Activated B cell treated with CpG ODN at 0.5 μM for 24 hours (primary cell): Measurements from ENCODE around the gene ZBTB17. TPM values are rescaled to one million over a fixed set of nuclear protein-coding genes. Genes with fewer than 3 reads are reported as not detected.

ENCODE experiments used
- ATAC-seq: fragments of 200-7000 bp; cut with Tn5 transposase; one replicate; pipeline ENCODE4 v1.10.0; 2021; ENCODE audit warnings: low read depth, mild to moderate bottlenecking, moderate library complexity
- CTCF ChIA-PET: fragments of 350-600 bp; sonication (Branson Sonifier 250); formaldehyde crosslinking; loops from one replicate; lab custom pipeline; 2021; ENCODE audit warnings: antibody characterized with exemption; lab: Charles Lee
- POLR2A ChIA-PET: fragments of 350-600 bp; sonication (Branson Sonifier 250); formaldehyde crosslinking; loops from one replicate; lab custom pipeline; 2021; ENCODE audit warnings: antibody characterized with exemption; lab: Charles Lee
- DNase-seq: peaks from one replicate; pipeline ENCODE4 v3.0.0; 2022
- H3K27ac Mint-ChIP-seq: one replicate; pipeline ENCODE4 v1.8.0; 2020; ENCODE audit warnings: mixed read lengths
- H3K27me3 Mint-ChIP-seq: one replicate; pipeline ENCODE4 v1.8.0; 2021; ENCODE audit warnings: mixed read lengths
- H3K36me3 Mint-ChIP-seq: one replicate; pipeline ENCODE4 v1.8.0; 2021; ENCODE audit warnings: low read depth, mixed read lengths
- H3K4me1 Mint-ChIP-seq: one replicate; pipeline ENCODE4 v1.8.0; 2021; ENCODE audit warnings: mixed read lengths
- H3K4me3 Mint-ChIP-seq: one replicate; pipeline ENCODE4 v1.8.0; 2020; ENCODE audit warnings: mild to moderate bottlenecking, mixed read lengths
- H3K9me3 Mint-ChIP-seq: one replicate; pipeline ENCODE4 v1.8.0; 2020; ENCODE audit warnings: mixed read lengths
- intact Hi-C: fragments of 100-400 bp; cut with micrococcal nuclease; formaldehyde crosslinking; loops from one replicate; pipeline ENCODE4 v1.15.1; 2024
- total RNA-seq: library from RNA; stranded (reverse); gene quantifications from 2 replicates; pipeline ENCODE4 v1.2.3, GENCODE V29; 2022
- TF ChIP-seq, protein P1 (sequence below): fragments of 200-600 bp; IDR thresholded peaks from one replicate; pipeline ENCODE4 v1.8.0; 2022; ENCODE audit warnings: antibody characterized with exemption, mild to moderate bottlenecking

The ZBTB17 gene
- total RNA-seq, 1 donor from 2014 or later: 121 TPM

- H3K9me3 Mint-ChIP-seq: no peaks in the 10 kb centered on the region
- no peak overlapping the region for H3K4me3 Mint-ChIP-seq
- peaks cover 53% of the 10 kb centered on the region for H3K36me3 Mint-ChIP-seq
These were observed 6.5 kb downstream of the ZBTB17 start for GRCh38 chr1:15969321-15969880.

GRCh38 chr1:15968172-15968571 is 7.7 kb downstream of the ZBTB17 start:
- CTCF ChIA-PET: no interaction called here
- DNase-seq (no peak), ATAC-seq (no peak)
- Mint-ChIP-seq H3K9me3 (no peaks in the 10 kb centered on the region), H3K36me3 (peaks cover 48% of the 10 kb centered on the region), H3K4me3 (no peak overlapping the region), H3K27me3 (no peaks in the 10 kb centered on the region), H3K27ac (peak overlapping the region; percentile 88), H3K4me1 (peaks cover 76% of the 10 kb centered on the region)
- intact Hi-C loops: loop anchor here (5.0 to 10.0 kb wide), 3 partner anchors 39 to 443 kb away; partner anchors contain the start of genes CASP9, DNAJC16 and PLEKHM2
- POLR2A ChIA-PET: no interaction called here
- TF ChIP-seq, protein P1, sequence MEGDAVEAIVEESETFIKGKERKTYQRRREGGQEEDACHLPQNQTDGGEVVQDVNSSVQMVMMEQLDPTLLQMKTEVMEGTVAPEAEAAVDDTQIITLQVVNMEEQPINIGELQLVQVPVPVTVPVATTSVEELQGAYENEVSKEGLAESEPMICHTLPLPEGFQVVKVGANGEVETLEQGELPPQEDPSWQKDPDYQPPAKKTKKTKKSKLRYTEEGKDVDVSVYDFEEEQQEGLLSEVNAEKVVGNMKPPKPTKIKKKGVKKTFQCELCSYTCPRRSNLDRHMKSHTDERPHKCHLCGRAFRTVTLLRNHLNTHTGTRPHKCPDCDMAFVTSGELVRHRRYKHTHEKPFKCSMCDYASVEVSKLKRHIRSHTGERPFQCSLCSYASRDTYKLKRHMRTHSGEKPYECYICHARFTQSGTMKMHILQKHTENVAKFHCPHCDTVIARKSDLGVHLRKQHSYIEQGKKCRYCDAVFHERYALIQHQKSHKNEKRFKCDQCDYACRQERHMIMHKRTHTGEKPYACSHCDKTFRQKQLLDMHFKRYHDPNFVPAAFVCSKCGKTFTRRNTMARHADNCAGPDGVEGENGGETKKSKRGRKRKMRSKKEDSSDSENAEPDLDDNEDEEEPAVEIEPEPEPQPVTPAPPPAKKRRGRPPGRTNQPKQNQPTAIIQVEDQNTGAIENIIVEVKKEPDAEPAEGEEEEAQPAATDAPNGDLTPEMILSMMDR: no peak

More at GRCh38 chr1:15969321-15969880, 6.5 kb downstream of the ZBTB17 start:
- Mint-ChIP-seq H3K27me3 (no peaks in the 10 kb centered on the region), H3K27ac (no peak overlapping the region), H3K4me1 (peaks cover 75% of the 10 kb centered on the region)
- ATAC-seq (no peak), DNase-seq (no peak)
- TF ChIP-seq, protein P1: no peak
- ChIA-PET POLR2A (no interaction called here), CTCF (no interaction called here)
- intact Hi-C loops: loop anchor here (5.0 to 10.0 kb wide), 3 partner anchors 38 to 445 kb away; partner anchors contain the start of genes CASP9, DNAJC16 and PLEKHM2

GRCh38 chr1:15966956-15967344 is 9.0 kb downstream of the ZBTB17 start:
- intact Hi-C loops: loop anchor here (1.0 to 10.0 kb wide), 8 partner anchors 8 to 442 kb away; partner anchors contain the start of genes CASP9, DNAJC16, PLEKHM2 and SPEN
- Mint-ChIP-seq H3K4me3 (peak overlapping the region; percentile 58), H3K27ac (peak overlapping the region; percentile 88), H3K27me3 (no peaks in the 10 kb centered on the region), H3K9me3 (no peaks in the 10 kb centered on the region), H3K4me1 (peaks cover 75% of the 10 kb centered on the region), H3K36me3 (peaks cover 40% of the 10 kb centered on the region)
- TF ChIP-seq, protein P1: no peak
- ATAC-seq (no peak), DNase-seq (no peak)
- CTCF ChIA-PET: interaction anchor here (0.9 kb wide), 1 partner anchor 151 kb away, joined by 3 read pairs; no protein-coding TSS in a partner anchor
- POLR2A ChIA-PET: interaction anchor here (0.6 to 10.7 kb wide), 8 partner anchors 8 to 130 kb away, joined by 4 to 282 read pairs (median 14); partner anchors contain the start of genes SPEN and ZBTB17

DNA sequence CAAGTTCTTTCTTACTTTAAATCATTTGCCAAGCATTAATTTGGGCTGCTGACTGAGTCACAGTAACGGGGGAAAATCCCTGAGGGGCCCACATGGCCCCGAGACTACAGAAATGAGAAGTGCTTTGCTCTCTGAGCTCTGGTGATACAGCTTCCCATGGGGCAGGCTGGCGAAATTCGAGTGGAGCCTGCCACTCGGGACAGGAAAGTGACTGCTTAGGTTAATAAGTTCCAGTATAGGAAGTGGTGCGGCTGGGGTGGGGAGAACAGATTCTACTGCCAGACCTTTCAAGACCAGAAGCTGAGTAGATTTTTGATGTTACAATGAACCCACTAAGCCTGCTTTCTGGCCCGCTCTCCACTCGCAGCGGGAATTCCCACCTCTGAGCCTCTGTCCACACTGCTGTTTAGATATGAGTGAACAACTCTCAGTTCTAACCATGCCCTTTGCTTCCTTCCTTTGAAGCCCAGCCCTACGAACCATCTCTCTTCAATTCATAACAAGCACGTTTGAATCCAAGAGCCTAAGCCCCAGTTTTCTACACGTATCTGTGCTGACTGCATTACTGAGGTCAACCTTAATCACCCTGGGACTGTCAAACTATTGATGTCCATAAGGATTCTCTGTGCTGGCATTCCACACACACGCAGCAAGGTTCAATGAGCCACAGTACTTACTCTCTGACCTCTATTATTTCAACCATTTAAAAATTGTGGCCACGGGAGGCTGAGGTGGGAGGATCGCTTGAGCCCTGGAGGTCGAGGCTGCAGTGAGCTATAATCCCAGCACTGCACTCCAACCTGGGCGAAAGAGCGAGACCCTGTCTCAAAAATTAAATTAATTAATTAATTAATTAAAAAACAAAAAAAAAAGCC is 9.6 kb downstream of the ZBTB17 start:
- ChIA-PET CTCF (interaction anchor here (0.9 kb wide), 1 partner anchor 151 kb away, joined by 3 read pairs; no protein-coding TSS in a partner anchor), POLR2A (interaction anchor here (0.6 to 10.7 kb wide), 22 partner anchors 8 to 284 kb away, joined by 3 to 282 read pairs (median 4); partner anchors contain the start of genes SPEN and ZBTB17)
- intact Hi-C loops: loop anchor here (1.0 to 10.0 kb wide), 8 partner anchors 9 to 442 kb away; partner anchors contain the start of genes CASP9, DNAJC16, PLEKHM2 and SPEN
- peak; percentile 75 for DNase-seq
- Mint-ChIP-seq H3K27ac (peak overlapping the region; percentile 88), H3K27me3 (no peaks in the 10 kb centered on the region), H3K9me3 (no peaks in the 10 kb centered on the region), H3K36me3 (peaks cover 39% of the 10 kb centered on the region), H3K4me1 (peaks cover 79% of the 10 kb centered on the region), H3K4me3 (peak overlapping the region; percentile 80)
- TF ChIP-seq, protein P1: no peak
- ATAC-seq: peak; percentile 79
